Heart right ventricle (tissue), 16 donors: ENCODE measurements around the gene FLT4. TPM values are rescaled to one million over a fixed set of nuclear protein-coding genes. Genes with fewer than 3 reads are reported as not detected.

Experiments
- ATAC-seq, 8 donors: fragments of 200-7000 bp; cut with Tn5 transposase; one replicate each; pipeline ENCODE4 v1.9.1; 2020; ENCODE audit warnings: mild to moderate bottlenecking in 8 of 8, moderate library complexity in 8 of 8, moderate number of reproducible peaks in 1 of 8
- DNase-seq, 2 donors: peaks; one replicate each; pipeline ENCODE4 v3.0.0-alpha.2; 2020
- H3K27ac ChIP-seq, 10 donors: fragments of 200-600 bp; sonication (generic) in 2 of 10; one replicate each; pipeline versions ENCODE4 v1.5.0 to v1.8.0; 2020 to 2022; ENCODE audit warnings: mild to moderate bottlenecking in 3 of 10
- H3K27me3 ChIP-seq, 7 donors: fragments of 200-600 bp; one replicate each; pipeline ENCODE4 v1.8.0; 2021 to 2022; ENCODE audit warnings: mild to moderate bottlenecking in 2 of 7
- H3K36me3 ChIP-seq, 9 donors: fragments of 200-600 bp; sonication (generic) in 1 of 9; one replicate each; pipeline versions ENCODE4 v1.5.0 to v1.8.0; 2020 to 2022; ENCODE audit warnings: mild to moderate bottlenecking in 2 of 9
- H3K4me1 ChIP-seq, 9 donors: fragments of 200-600 bp; sonication (generic) in 1 of 9; one replicate each; pipeline versions ENCODE4 v1.5.0 to v1.8.0; 2020 to 2022; ENCODE audit warnings: mild to moderate bottlenecking in 4 of 9
- H3K4me3 ChIP-seq, 10 donors: fragments of 200-600 bp; sonication (generic) in 2 of 10; one replicate each; pipeline versions ENCODE4 v1.5.0 to v1.8.0; 2020 to 2022; ENCODE audit warnings: mild to moderate bottlenecking in 7 of 10, moderate library complexity in 2 of 10
- H3K9me3 ChIP-seq, 11 donors: fragments of 200-600 bp in 10 of 11; sonication (generic) in 2 of 11; one replicate each; pipeline versions ENCODE4 v1.5.0 to v1.8.0; 2013 to 2022; ENCODE audit warnings: mild to moderate bottlenecking in 2 of 11, control low read depth in 1 of 11, moderate library complexity in 1 of 11
- CTCF ChIP-seq, 9 donors: fragments of 200-600 bp; sonication (generic) in 2 of 9; IDR thresholded peaks; one replicate each; pipeline versions ENCODE4 v1.5.0 to v1.8.0; 2021 to 2022; ENCODE audit warnings: antibody characterized with exemption in 9 of 9, mild to moderate bottlenecking in 5 of 9, moderate library complexity in 1 of 9
- WGBS, 2 donors: extraction: QIAGEN DNeasy Blood & Tissue Kit; methylation state at CpG; one replicate each; pipeline ENCODE4 v1.1.7; 2013; ENCODE audit warnings: inconsistent platforms in 1 of 2; 5-methylcytosine and 5-hydroxymethylcytosine counted together
- intact Hi-C, 10 donors: fragments of 100-400 bp; cut with DNase I; formaldehyde crosslinking; loops; one replicate each; pipeline versions ENCODE4 v1.11.1 to v1.14.2; 2022
- polyA plus RNA-seq, 2 donors: library from polyadenylated mRNA; stranded (reverse); fragments of 200-250 nt; gene quantifications; one replicate each; pipeline ENCODE4 v1.2.3, GENCODE V29; 2013
- total RNA-seq, 10 donors: library from RNA; stranded (reverse); fragmentation: NEBNext Ultra II Directional in 3 of 10; extraction: Animal tissue kit (Norgen Biotek cat#: 25700) in 3 of 10; gene quantifications; one replicate each; pipeline versions ENCODE4 v1.2.1 to v1.2.4, GENCODE V29; 2021 to 2023
- donor health status: Arrhythmogenic right ventricular cardiomyopathy.
- donor health status: ischemic (EF 13 %, LVEDD 7.1; RV severe dilation, severe dysfunction).
- donor health status: healthy with polysubstance abuse.
- donor health status: DM: no; HTN: yes; CAD: no.
- donor health status: DM: no; HTN: no; CAD: no.
- donor health status: ischemic (EF 25% LVEDD 6.9; RV normal size, moderate dysfunction).
- donor health status: ischemic (EF 25% LVEDD 5.7; RV mildly dilated, moderate dysfunction).
- donor health status: healthy.
- donor health status: DM: yes; HTN: yes; CAD: no.
- donor health status: Ischemic cardiomyopathy.
- donor health status: ischemic (EF 35%, LVEDD 5.7; RV mildly dilated, moderate dysfunction).
- donor health status: nonischemic (EF 11% LVEDD 7.7; RV severe dilation, severe dysfunction).
- donor health status: DM: yes; HTN: yes; CAD: no.
- donor health status: PGD.
- donor health status: ischemic (EF 29% LVEDD 5.4; RV normal size, mild dysfunction).
- donor health status: nonischemic (EF 23%, LVEDD 6.1; RV moderate dilation, normal function).

FLT4 gene
- total and polyA plus RNA-seq, 12 donors, result 3.8 to 10.8 (median 6.3) TPM

DNA sequence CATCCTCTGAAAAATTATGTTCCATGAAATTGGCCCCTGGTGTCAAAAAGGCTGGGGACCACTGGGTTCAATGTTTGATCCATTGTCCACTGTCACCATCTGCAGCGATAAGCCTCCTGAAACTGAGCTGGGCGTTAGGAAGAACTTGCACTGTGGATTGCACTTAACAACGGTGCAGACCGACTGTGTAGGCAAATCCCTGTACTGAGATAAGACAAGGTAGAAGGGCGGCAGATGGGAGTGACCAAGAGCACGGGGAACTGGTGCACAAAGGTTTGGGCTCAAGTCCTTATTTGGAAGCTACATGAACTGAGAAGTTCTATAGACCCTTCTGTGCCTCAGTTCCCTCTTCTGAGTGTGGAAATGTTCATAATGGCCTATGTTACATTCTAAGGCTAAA is 41.6 kb upstream of the FLT4 start:
- Histone ChIP-seq H3K27me3 (peaks cover 0 to 76% (median 47%) of the 10 kb centered on the region in 7 donors), H3K4me3 (no peak overlapping the region), H3K36me3 (no peaks in the 10 kb centered on the region), H3K9me3 (peaks cover 0 to 15% (median 5%) of the 10 kb centered on the region in 11 donors), H3K27ac (no peak overlapping the region), H3K4me1 (no peaks in the 10 kb centered on the region)
- DNase-seq (no peak), ATAC-seq (no peak)
- intact Hi-C loops, result no loop called here
- TF ChIP-seq CTCF (IDR thresholded peaks at IDR 0.05), result no peak
- WGBS, 2 donors, result 57 to 58% methylated on average over 6 of the region's 6 CpGs

DNA sequence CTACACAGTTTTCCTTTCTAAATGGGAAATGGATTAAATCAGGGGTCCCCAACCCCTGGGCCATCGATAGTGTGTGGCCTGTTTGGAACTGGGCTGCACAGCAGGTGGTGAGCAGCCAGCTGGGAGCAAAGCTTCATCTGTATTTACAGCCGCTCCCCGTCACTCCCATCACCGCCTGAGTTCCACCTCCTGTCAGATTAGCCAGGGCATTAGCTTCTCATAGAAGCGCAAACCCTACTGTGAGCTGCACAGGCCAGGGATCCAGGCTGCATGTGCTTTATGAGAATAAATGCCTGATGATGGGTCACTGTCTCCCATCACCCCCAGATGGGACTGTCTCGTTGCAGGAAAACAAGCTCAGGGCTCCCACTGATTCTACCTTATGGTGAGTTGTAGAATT is 41.2 kb upstream of the FLT4 start:
- no peaks in the 10 kb centered on the region for H3K4me1 ChIP-seq
- H3K27ac ChIP-seq, result no peak overlapping the region
- peaks cover 0 to 77% (median 52%) of the 10 kb centered on the region in 7 donors for H3K27me3 ChIP-seq
- H3K4me3 ChIP-seq, result no peak overlapping the region
- WGBS, 2 donors, result 20 to 40% methylated on average over 6 of the region's 6 CpGs
- H3K9me3 ChIP-seq, result peaks cover 0 to 10% (median under 1%) of the 10 kb centered on the region in 11 donors
- ATAC-seq, result no peak
- no peaks in the 10 kb centered on the region for H3K36me3 ChIP-seq
- no peak for DNase-seq
- intact Hi-C loops, result no loop called here
- TF ChIP-seq CTCF (IDR thresholded peaks at IDR 0.05), result no peak

DNA sequence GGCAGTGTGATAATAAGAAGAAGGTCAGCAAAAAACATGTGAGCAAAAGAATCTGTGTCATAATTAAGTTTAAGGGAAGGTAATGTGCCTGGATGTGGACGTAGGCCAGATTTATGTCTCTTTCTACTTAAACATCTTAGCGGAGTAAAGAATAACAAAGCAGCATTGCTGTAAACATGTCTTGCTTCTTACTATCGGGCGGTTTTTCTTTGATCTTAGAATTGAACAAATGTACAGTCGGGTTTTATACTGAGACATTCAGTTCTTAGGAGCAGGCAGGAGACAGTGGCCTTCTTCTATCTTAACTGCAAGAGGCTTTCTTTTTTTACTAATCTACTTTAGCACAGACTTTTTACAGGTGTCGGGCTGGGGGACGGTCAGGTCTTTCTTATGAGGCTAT is 40.4 kb upstream of the FLT4 start:
- Histone ChIP-seq H3K9me3 (peaks cover 0 to 4% (median 0%) of the 10 kb centered on the region in 11 donors), H3K36me3 (no peaks in the 10 kb centered on the region), H3K4me3 (no peak overlapping the region), H3K4me1 (no peaks in the 10 kb centered on the region), H3K27me3 (peaks cover 0 to 84% (median 53%) of the 10 kb centered on the region in 7 donors), H3K27ac (peak overlapping the region in 1 of 10 donors; percentile 44)
- ATAC-seq, result no peak
- no peak for DNase-seq
- no peak for TF ChIP-seq CTCF (IDR thresholded peaks at IDR 0.05)
- intact Hi-C loops, result no loop called here
- WGBS, 2 donors, result 76 to 79% methylated on average over 7 of the region's 7 CpGs

- 53 to 56% methylated on average over 13 of the region's 13 CpGs for WGBS, 2 donors
- TF ChIP-seq CTCF (IDR thresholded peaks at IDR 0.05), result no peak
- DNase-seq (no peak), ATAC-seq (no peak)
- no peaks in the 10 kb centered on the region for H3K4me1 ChIP-seq
- no peaks in the 10 kb centered on the region for H3K9me3 ChIP-seq
- intact Hi-C loops, result no loop called here
- H3K27ac ChIP-seq, result peak overlapping the region in 1 of 10 donors; percentile 44
- no peak overlapping the region for H3K4me3 ChIP-seq
- no peaks in the 10 kb centered on the region for H3K36me3 ChIP-seq
- H3K27me3 ChIP-seq, result peaks cover 0 to 89% (median 53%) of the 10 kb centered on the region in 7 donors
Observed at GRCh38 chr5:180689071-180689694, 39.8 kb upstream of the FLT4 start.
